NCI-H345 (cell line): ENCODE data around the gene CDADC1.
"Not testable (repeated sequence)": the region's sequence is repeated elsewhere in the genome, so short reads cannot be mapped to it uniquely, and the experiment has no call there.

Experiments used
- DNase-seq: peaks from one replicate; lab custom pipeline; 2025; lab: John Stamatoyannopoulos, UW

CDADC1 gene

DNA sequence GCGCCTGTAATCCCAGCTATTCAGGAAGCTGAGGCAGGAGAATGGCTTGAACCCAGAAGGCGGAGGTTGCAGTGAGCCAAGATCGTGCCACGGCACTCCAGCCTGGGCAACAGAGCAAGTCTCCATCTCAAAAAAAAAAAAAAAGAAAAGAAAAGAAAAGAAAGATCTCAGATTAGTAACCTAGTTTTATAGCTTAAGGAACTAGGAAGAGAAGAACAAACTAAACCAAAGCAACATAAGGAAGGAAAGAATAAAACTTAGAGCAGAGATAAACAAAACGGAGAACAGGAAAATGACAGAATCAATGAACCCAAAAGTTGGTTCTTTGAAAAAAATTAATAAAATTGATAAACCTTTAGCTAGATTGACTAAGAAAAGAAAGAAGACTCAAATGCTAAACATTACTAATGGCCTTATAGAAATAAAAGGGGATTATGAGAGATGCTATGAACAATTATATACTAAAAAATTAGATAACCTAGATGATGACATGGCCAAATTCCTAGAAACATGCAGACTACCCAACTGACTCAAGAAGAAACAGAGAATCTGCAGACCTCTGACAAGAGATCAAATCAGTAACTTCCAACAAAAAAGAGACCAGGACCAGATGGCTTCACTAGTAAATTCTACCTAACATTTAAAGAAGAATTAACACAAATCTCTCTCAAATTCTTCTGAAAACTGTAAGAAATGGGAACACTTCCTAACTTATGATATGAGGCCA lies 68.2 kb downstream of the CDADC1 start:
- DNase-seq = no peak

DNA sequence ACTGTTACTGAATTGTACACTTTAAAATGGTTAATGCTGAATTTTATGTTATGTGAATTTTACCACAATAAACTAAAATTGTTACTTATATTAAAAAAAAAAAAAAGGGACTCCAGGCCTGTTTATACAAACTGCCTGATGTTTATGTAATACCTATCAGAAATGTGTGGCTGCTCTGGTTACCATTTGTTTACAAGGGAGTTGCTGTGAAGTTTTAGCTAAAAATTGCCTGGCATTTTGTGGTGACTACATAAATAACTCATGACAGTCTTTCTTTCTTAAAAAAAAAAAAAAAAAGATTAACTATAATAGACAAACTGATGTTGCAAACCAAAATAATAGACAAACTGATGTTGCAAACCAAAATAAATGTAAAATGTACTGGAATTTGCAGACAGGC lies 71.8 kb downstream of the CDADC1 start:
- no peak for DNase-seq

DNA sequence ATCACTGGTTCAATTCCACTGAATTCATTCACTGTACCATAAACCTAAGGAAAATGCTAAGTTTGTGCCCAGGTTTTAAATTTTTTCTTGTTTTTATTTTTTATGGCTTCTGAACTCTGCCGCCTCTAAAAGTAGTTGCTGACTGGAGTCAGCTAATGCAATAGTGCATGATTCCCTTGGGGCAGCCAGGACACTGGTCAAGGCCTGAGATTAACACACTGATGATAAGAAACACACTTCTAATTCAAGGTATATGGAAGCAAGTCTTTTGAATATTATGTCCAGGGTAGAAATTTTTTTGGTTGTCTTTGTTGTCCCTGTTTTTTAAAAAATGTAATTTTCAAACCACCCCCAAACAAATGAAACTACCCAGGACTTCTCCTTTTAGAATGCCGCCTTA lies 72.2 kb downstream of the CDADC1 start:
- DNase-seq = no peak

DNA sequence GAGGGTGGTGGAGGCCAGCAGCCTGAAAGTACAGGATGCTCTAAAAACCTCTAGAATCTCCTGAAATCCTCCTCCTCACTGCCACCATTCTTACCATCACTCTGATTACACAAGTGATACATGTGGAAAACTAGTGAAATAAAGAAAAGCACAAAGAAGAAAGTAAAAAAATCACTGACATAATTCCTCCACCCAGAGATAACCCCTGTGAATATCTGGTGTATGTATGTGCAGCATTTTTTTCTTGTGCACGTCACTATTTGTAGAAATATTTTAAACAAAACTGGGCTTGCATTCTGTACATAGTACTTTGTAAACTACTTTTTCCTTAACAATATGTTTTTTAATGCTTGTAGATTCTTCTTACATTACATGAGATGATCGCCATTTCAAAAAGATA lies 73.2 kb downstream of the CDADC1 start:
- DNase-seq = no peak

DNA sequence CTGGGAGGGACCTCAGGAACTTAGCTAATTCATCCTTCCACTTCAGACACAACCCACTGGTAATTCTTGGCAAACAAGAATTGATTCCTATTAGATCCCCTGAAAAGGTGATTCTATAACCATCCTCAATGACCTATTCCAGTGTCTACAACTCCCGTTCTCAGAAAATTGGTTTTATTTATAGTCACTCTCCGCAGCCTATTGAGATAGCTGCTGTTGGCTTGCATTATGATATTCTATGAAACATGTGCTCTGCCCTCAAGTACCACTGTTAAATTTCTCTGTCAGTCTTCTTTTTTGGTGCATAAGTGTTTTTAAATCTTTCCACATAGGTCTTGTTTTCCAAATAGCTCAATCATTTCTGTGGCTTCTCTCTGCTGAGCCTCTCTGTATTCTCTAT lies 75.0 kb downstream of the CDADC1 start:
- DNase-seq = no peak

DNA sequence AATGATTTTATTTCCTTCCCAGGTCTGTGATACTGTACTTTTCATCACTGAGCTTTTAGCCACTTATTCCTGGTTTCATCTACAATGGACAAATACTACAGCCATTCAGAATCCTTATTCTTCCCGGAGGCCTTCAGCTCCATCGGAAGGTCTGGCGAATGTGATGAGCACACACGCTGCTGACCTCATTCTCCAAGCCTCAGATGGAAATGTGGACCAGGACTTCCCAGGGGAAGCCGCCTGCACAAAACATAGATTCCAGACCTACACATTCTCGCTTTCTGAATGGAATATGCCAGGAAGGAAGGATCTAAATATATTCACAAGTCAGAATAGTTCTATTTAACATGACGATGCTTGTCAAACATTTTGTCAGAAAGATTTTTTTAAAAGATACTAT lies 75.6 kb downstream of the CDADC1 start:
- DNase-seq = no peak

DNA sequence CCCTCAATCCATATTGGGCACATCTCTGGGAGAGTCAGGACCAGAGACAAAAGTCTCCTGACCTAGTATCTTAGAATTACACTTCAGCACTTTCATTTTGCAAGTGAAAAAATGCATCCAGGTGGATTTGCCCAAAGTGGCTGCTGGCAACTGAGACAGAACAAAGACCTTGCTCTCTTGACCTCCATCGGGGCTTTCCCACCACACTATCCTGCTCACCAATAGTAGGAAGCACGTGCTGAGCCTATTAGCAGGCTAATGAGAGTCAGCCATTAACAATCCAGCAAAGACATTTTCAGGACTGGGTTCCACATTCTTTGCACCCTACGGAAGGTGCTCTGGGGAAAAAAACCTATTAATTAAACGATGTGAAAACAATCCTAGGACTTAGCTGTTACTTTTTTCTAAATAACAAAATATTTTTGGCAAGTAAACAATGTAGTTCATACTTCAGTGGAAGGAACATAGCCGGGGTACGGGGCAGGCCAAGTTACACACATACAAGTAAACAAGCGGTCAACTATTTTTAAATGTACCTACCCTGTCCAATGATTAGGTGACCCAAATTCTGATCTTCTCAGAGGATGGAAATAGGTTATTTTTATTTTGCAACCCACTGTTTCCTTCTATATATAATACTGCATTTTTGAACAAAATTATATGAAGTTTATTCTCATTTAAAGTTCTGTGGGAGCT lies 78.6 kb downstream of the CDADC1 start:
- DNase-seq = no peak

DNA sequence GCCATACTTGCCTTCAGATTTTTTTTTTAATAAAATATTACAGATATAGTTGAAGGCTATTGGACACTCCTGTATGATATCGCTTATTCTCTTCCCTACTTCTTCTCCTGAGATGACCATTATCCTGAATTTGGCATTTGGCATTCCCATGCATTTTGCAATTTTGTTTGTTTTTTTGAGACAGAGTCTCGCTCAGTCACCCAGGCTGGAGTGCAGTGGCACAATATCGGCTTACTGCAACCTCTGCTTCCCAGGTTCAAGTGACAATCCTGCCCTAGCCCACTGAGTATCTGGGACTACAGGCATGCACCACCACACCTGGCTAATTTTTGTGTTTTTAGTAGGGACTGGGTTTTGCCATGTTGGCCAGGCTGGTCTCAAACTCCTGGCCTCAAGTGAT lies 79.4 kb downstream of the CDADC1 start:
- not testable (repeated sequence) for DNase-seq

DNA sequence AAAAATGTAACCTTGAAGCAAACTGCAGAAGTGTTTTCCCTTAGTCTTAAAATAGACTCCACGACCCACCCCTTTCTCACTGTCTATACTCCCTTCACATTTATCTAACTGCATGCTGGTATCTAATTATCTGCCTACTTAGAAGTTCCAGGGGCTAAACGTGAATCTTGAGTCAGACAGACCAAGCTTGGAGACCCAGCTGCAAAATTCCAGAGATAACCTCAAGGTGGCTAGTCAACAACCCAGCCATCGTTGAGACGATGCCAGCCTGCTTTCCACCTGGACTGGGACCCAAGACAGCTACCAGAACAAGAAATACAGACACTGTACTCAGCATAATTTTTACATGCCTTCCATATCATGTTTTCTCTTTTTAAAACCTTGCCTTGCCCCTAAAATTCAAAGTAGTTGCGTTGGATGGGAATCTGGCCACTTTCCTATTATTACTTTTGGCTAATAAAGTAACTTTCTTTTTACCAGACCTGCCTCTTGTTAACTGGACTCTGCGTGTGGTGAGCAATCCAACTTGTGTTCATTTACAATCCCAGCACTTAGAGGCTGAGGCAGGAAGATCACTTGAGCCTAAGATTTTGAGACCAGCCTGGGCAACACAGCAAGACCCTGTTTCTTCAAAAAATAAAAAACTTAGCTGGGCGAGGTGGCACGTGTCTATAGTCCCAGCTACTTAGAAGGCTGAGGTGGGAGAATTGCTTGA lies 82.3 kb downstream of the CDADC1 start:
- DNase-seq = no peak

DNA sequence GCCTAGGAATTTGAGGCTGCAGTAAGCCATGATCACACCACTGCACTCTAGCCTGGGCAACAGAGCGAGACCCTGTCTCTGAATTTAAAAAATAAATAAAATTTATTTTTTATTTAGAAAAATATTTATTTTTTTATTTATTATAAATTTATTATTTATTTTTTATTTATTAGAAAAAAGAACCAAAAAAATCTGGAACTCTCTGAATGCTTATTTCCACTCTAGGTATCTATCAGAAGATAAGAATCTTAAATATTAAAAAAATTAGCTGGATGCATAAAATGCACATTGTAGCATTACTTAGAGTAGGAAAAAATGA lies 82.8 kb downstream of the CDADC1 start:
- DNase-seq = no peak

DNA sequence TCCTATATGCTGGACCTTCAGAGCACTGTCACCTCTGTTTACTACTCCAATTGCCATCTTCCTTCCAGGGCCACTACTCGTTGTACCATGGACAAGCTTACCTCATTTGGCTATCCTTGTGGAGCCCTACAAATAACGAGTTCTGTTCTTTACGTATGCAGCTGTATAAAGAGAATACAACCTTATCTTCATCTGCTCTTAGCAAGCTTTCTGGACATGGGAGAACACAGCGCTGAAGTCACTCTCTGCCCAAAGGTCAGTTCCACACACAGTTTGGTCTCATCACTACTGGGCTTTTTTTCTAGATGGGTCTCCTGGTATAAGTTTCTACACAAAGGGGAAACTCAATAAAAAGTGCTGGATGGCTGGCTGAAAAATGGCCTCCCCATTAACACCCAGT lies 88.9 kb downstream of the CDADC1 start:
- DNase-seq = no peak

DNA sequence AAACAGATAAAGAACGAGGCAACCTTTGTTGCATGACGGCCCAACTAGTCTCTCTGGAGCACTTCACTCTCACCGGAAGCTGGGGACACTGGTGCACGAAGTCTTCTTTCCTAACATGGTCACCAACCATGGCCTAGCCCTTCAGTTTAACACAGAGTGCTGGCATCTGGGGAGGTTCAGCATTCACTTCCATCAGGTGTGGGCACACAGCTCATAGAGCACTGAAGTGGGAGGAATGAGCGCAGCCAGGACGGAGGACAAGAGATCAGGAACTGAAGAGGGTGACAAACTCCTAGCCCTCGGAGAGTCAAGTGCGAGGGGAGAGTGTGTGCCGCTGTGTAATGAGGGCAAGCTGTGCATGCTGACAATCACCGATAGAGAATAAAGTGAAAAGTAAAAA lies 92.4 kb downstream of the CDADC1 start:
- DNase-seq = no peak

DNA sequence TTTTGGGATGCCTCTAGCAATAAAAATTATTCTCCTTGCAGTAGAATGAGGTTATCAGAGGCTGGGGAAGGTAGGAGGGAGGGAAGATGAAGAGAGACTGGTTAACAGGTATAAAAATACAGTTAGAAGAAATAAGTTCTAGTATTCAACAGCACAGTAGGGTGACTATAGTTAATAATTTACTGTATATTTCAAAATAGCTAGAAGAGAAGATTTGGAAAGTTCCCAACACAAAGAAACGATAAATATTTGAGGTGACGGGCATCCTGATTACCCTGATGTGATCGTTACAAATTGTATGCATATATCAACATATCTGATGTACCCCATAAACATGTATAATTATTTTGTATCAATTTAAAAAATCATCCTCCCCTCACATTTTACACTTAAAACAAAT lies 93.8 kb downstream of the CDADC1 start:
- no peak for DNase-seq

DNA sequence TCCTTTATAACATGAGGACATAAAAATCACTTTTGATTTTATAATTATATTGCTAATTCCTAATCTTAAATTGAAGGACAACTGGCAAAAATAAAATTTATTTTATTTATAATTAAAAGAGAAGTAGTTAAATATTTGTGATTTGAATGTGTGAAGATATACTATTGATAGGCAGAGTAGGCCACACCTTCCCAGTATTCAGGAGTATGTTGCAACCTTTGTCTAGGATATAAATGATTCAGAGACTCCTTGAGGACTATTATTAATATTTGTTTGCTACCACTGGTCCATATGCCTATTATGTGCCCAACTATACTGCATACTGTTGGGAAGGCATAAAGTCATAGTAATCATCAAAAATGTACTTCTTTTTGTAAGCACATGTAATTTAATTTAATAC lies 94.2 kb downstream of the CDADC1 start:
- DNase-seq = no peak

DNA sequence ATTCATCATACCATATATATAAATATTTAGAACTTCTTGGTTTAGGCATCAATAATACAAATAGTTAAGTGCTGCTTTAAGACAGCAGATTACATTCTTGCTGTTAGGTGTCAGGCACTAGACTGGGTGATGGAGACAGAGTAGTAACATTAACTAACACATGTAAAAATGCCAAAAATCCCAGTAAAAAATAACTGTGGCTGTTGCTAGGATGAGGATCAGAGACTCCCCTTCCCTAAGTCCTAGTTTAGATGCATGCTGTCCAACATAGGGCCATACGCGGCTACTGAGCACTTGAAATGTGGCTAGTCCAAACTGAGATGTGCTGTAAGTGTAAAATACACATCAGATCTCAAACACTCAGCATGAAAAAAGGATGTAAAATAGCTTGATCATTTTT lies 94.7 kb downstream of the CDADC1 start:
- DNase-seq = no peak
